SU-DHL-6 (cell line): Measurements from ENCODE around the gene PIEZO1.

Source experiments
- EZH2phosphoT487 ChIP-seq: fragments of 200-600 bp; sonication (generic), shearing (Covaris generic); conservative IDR thresholded peaks from 2 replicates; pipeline ENCODE4 v1.6.1; 2018; ENCODE audit warnings: mild to moderate bottlenecking, antibody characterized with exemption, low read length, moderate library complexity, mixed read lengths
- TF ChIP-seq, protein P1 (sequence below): fragments of 200-600 bp; sonication (generic); IDR thresholded peaks from one replicate; pipeline ENCODE4 v1.5.1; 2017; ENCODE audit warnings: antibody characterized with exemption, mild to moderate bottlenecking, low read length, moderate library complexity; ENCODE audit not compliant: insufficient read depth, poor library complexity, severe bottlenecking

GRCh38 chr16:88781140-88782077 is 3.6 kb downstream of the PIEZO1 start:
- TF ChIP-seq, protein P1, sequence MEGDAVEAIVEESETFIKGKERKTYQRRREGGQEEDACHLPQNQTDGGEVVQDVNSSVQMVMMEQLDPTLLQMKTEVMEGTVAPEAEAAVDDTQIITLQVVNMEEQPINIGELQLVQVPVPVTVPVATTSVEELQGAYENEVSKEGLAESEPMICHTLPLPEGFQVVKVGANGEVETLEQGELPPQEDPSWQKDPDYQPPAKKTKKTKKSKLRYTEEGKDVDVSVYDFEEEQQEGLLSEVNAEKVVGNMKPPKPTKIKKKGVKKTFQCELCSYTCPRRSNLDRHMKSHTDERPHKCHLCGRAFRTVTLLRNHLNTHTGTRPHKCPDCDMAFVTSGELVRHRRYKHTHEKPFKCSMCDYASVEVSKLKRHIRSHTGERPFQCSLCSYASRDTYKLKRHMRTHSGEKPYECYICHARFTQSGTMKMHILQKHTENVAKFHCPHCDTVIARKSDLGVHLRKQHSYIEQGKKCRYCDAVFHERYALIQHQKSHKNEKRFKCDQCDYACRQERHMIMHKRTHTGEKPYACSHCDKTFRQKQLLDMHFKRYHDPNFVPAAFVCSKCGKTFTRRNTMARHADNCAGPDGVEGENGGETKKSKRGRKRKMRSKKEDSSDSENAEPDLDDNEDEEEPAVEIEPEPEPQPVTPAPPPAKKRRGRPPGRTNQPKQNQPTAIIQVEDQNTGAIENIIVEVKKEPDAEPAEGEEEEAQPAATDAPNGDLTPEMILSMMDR = no peak
- TF ChIP-seq EZH2phosphoT487 = no peak
